Measurements from ENCODE around the gene SRGAP2B.
"Not testable (repeated sequence)": the region's sequence is repeated elsewhere in the genome, so short reads cannot be mapped to it uniquely, and the experiment has no call there.

Gene SRGAP2B

DNA sequence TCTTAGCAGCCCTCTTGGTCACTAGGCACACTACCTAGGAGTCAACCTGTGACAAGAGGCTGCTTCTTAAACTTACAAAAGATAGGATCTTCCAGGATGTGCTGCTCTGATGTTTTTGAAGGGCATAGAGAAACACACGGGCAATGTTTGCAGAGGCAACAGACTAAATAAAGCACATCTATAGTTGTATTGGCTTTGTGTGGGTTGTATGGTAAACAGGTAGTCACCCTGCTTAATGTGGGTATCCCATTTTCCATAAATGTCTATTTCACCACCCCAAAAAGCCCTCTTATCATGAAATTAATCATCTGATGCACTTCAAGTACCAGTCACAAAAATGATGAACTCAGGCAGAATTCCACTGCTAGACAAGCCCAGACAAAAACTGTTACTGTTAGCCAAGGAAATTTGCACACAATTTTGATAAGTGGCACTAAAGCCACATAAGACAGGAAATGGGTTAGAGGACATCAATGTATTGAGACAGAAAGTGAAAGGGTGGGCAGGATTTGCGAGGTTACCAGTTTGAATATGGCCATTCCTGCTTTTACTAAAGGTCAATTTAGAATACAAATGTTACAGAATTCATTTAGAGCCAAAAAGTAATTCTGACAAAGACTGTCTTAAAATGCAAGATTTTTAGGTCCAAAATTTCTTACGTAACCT lies 205.5 kb downstream of the SRGAP2B start:
- DNase-seq: not testable (repeated sequence)

DNA sequence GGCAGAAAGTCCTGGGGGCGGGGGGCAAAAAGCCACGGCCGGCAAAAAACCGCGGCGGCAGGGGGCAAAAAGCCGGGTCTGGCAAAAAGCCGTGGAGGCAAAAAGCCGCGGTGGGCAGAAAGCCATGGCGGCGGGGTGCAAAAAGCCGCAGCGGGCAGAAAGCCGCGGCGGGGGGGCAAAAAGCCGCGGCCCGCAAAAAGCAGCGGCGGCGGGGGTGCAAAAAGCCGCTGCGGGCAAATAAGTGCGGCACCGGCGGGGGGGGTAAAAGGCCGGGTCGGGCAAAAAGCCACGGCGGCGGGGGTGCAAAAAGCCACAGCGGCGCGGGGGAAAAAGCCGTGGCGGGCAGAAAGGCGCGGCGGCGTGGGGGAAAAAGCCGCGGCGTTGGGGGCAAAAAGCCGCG lies 212.1 kb downstream of the SRGAP2B start:
- not testable (repeated sequence) for DNase-seq

DNA sequence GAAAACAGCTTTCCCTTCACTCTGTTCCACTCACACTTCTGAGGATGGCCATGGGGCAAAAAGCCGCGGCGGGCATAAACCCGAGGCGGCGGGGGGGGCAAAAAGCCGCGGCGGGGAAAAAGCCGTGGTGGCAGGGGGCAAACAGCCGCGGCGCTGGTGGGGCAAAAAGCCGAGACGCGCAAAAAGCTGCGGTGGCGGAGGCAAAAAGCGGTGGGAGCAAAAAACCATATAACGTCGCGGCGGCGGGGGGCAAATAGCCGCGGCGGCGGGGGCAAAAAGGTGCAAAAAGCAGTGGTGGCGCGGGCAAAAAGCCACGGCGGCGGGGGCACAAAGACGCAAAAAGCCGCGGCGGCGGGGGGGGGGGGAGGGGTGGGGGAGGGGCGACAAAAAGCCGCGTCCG lies 212.8 kb downstream of the SRGAP2B start:
- DNase-seq: not testable (repeated sequence)

DNA sequence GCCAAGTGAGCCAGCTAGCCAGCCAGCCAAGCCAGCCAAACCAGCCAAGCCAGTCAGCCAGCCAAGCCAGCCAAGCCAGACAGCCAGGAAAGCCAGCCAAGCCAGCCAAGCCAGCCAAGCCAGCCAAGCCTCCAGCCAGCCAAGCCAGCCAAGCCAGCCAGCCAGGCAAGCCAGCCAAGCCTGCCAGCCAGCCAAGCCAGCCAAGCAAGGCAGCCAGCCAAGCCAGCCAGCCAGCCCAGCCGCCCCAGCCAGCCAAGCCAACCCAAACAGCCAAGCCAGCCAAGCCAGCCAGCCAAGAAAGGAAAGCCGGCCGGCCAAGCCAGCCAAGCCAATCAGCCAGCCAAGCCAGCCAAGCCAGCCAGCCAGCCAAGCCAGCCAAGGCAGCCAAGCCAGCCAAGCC lies 236.5 kb downstream of the SRGAP2B start:
- not testable (repeated sequence) for DNase-seq

All from cerebellar nuclear complex (tissue), 1 donor.